T-helper 2 cell (primary cell): ENCODE measurements around the gene CRTAP.
"Not testable (repeated sequence)": the region's sequence is repeated elsewhere in the genome, so short reads cannot be mapped to it uniquely, and the experiment has no call there.

ENCODE experiments used
- DNase-seq, 5 experiments: peaks; one replicate each; pipeline versions ENCODE4 v3.0.0 to v3.0.0-alpha.2; 2012 to 2022

CRTAP gene

GRCh38 chr3:33099701-33100100 lies 14.1 kb upstream of the CRTAP start:
- no peak for DNase-seq

GRCh38 chr3:33100229-33100628 lies 13.6 kb upstream of the CRTAP start:
- DNase-seq: peak in 1 of 5 experiments; percentile 39

- DNase-seq: no peak
These were observed 10.8 kb upstream of the CRTAP start for GRCh38 chr3:33103034-33103433.

DNA sequence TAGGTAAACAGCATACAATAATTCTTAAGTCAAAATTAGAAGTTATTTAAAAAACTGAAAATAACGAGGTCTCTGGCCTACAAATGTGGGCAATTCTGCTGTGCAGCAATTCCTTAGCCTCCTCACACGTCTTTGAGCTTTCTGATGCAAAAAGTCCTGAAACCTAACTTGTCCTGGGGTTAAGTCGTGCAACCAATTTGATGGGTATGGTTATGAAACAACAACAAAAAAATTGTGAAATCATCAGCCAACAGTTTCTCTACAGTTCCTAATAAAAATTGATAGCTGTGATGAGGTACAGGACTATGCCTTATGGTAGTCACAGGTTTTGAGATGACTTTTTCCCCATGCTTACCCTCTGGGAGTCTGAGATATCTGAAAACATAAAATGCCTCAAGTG lies 10.3 kb upstream of the CRTAP start:
- DNase-seq: no peak

GRCh38 chr3:33104803-33105202 lies 9.0 kb upstream of the CRTAP start:
- DNase-seq: no peak

DNA sequence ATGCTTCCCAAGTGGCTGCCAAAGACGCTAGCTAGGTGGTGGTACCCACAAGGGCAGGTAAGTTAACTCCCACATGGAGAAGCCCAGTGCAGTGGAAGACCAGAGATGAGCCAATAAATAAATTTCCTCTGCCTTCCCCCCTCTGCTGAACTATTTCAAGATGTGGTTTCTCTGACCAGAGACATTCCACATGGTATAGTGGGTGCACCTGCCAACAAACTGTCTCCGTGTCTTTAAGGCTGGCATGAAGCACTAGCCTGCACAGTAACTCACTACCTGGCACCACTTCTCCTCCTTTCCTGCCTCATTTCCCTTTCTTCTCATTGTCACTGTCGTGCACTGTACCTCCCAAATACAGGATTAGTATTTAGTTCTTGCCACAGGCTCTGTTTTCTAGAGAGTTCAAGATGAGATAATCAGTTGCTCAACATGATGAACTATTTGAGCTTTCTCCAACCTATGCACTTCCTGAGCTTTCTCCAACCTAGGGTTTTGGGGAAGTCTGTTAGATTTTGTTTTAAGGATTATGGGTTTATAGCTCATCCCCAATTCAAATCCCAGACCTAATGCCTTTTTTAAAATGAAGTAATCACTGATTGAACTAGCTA lies 8.4 kb upstream of the CRTAP start:
- DNase-seq: no peak

DNA sequence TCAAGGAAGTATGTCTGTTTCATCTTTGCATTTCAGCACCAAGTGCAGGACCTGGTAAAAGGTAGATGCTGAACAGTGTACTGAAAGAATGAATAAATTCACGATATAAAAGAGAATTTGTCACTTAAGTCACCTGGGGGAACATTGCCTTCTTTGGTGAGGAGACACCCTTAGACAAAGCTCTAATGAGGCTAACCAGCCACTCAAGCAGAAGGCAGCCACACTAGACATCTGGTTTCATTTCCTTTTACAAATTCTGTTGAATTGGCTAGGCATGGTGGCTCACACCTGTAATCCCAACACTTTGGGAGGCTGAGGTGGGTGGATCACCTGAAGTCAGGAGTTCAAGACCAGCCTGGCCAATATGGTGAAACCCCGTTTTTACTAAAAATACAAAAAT lies 7.0 kb upstream of the CRTAP start:
- peak in 1 of 5 experiments; percentile 19 for DNase-seq

- DNase-seq: peak in 1 of 5 experiments; percentile 86
These were observed 2.2 kb upstream of the CRTAP start for GRCh38 chr3:33111581-33111980.

- no peak for DNase-seq
These were observed 809 bp downstream of the CRTAP start for GRCh38 chr3:33114622-33115023.

DNA sequence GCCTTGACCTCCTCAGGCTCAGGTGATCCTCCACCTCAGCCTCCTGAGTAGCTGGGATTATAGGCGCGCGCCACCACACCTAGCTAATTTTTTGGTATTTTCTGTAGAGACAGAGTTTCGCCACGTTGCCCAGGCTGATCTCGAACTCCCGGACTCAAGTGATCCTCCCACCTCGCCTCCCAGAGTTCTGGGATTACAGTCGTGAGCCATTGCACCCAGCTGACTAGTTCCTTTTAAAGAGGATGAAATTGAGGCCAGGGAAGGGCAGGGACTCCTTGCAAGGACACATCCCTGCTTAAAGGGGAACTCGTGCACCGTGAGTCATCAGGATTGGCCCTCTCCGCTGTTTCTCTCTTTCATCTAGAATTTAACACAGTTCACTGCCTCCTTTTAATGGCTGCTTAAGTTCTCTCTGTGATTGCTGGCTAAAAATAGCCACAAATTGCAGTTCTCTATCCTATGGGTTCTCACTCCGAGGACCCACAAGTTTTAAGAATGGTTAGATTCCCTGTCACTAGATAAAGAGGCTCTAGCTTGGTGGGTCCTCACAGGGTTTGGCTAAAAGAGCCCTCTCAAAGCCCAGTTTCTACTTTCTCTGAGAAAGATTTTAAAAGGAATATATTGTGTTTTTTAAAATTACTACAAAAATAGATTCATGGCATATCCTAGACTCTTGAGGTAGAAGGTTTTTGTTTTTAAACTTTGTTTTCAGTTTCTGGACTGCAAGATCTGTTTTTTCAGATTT lies 1.4 kb downstream of the CRTAP start:
- DNase-seq: no peak

- no peak for DNase-seq
These were observed 3.6 kb downstream of the CRTAP start for GRCh38 chr3:33117461-33117860.

DNA sequence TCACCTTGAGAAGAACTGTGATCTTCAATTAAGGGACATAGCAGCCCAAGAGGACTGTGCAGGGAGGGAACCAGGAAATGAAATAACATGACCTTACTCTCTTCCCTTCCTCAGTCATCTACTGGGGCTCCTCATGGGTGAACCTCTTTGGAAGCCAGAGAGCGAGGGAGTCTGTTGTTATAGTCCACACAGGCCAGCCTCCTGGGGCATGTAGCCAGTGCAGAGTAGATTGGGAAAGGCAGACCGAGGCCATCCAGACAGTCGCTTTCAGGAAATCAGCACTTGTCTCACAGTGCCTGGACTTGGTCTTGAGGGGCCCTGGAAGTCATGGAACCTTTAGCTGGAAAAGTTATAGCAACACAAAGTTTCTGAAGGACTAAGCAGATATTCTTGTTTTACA lies 6.1 kb downstream of the CRTAP start:
- DNase-seq: no peak

GRCh38 chr3:33122991-33123390 lies 9.2 kb downstream of the CRTAP start:
- DNase-seq: peak in 1 of 5 experiments; percentile 54

- DNase-seq: no peak
These were observed 10.8 kb downstream of the CRTAP start for GRCh38 chr3:33124638-33125037.

- DNase-seq: no peak
These were observed 12.0 kb downstream of the CRTAP start for GRCh38 chr3:33125840-33126239.

DNA sequence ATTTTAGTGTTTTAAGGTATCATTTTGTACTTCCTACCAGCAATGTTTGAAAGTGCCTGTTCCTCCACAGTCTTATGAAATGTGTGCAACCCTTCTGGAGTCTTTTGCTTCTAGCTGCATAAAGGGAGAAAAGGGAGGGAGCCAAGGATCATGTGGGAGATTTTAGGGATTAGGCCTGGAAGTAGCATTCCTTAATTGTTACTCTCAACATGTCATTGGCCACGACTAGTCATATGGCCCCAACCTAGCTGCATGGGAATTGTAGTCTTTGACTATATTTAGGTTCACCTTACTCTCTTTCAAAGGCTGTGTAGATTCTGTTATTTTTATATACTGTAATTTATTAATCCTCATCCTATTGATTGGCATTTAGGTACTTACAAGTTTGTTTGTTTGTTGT lies 14.9 kb downstream of the CRTAP start:
- no peak for DNase-seq

DNA sequence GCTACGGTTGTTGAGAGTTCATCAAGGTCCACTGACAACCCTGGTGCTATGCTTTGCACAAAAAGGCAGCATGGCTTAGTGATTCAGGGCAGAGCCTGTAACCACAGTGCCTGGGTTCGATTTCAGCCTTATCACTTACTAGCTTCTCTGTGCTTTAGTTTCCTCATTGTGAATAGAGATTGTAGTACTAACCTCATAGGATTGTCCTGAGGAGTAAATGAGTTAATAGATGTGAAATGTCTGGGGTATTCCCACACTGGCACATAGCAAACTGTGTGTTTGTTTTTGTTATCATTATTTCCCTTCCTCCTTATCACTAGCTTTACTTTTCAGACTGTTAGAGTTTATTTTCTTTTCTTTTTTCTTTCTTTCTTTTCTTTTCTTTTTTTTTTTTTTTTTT lies 16.3 kb downstream of the CRTAP start:
- no peak for DNase-seq

DNA sequence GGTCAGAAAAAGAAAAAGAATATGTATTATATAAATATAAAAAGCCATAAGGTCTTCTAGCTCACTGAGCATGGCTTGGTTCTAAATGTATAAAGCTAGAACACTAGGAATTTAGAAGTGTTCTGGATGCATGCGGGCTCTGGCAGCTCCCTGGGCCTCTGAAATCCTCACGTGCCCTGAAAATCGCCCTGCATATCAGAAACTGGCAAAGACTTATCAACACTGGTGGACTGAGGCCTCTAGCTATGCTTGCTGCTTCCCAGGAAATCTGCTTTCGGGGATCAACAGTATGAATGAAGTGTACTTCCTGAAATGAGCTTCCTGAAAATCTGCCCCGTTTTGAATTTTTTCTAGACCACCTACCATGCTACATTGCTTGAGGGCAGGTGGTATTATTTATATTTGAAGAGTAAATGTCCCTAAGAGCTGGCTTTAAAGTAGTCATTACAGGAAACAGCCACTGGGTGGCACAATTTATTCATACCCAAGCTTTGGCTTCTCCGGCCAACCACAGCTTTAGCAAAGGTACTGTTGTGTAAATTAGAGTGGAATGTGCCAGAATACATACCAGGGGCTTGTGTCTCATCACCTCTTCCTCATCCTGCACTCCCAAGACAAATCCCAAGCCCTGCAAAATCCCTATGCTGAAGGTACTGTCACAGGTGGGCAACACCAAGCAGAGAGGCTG lies 17.7 kb downstream of the CRTAP start:
- DNase-seq: peak in 1 of 5 experiments; percentile 62

DNA sequence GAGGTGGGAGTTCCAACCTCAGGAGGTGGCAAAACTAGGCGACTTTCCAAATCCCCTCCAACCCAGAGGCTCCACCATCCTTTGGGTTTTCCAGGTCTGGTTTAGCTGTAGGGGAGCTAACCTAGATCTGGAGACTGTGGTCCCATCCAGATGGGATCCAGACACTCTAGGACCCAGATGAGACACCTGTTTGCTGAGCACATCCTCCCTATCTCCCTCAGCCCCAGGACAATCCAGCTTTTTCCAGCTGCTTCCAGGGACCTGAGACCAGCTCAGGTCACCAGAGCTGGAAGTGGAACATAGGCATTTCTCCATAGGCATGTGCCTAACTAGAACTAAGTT lies 18.2 kb downstream of the CRTAP start:
- DNase-seq: no peak

DNA sequence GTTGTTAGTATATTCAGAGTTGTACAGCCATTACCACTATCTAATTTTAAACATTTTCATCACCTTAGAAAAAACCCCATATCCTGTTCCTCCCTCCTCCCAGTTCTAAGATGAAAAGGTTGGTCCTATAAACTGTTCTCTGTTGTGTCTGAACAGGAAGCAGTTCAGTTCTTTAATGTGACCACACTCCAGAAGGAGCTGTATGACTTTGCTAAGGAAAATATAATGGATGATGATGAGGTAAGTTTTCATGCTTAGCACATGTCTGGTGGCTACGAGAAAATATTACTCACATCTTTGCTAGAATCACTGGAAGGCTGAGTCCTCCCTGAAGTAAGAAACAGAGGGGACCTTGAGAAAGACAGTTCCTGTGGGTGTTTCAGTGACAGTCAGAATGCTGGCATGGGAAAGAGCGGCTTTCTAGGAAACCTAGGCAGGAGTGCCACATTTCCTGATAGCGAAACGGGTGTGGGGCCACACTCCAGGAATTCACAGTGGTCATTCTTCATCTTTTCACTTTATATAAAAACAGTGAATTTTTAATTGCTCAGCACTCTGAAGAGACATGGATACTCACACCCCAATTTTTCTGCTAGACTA lies 20.3 kb downstream of the CRTAP start:
- DNase-seq: no peak

GRCh38 chr3:33137691-33138090 lies 23.9 kb downstream of the CRTAP start:
- DNase-seq: no peak

DNA sequence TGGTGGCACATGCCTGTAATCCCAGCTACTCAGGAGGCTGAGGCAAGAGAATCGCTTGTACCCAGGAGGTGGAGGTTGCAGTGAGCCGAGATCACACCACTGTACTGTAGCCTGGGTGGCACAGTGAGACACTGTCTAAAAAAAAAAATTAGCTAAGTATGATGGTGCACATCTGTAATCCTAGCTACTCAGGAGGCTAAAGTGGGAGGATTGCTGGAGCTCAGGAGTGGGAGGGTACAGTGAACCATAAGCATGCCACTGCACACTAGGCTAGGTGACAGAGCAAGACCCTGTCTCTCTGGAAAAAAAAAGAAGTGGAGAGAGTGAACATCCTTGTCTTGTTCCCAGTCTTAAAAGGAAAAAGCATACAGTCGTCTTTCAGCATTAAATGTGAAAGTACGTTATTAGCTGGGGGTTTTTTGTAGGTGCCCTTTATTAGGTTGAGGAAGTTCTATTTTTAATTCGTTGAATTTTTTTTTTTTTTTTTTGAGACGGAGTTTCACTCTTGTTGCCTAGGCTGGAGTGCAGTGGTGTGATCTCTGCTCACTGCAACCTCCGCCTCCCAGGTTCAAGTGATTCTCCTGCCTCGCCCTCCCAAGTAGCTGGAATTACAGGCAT lies 25.3 kb downstream of the CRTAP start:
- not testable (repeated sequence) for DNase-seq

DNA sequence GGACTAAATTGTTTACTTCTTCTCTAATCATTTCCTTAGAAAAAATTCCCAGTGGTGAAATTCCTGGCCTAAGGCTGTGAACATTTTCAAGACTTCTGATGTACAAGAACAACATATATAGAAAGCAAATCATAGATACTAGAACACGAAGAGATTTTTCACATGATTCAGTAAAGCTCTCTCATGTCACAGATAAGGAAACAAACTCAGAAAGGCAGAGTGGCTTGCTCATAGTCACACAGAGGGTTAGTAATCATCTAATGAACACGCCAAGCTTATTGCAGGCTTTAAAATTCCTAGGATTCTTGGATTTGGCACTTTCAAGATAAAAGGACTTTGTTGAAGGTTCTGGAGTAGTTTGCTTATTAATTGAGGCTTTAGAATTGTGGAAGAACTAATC lies 26.2 kb downstream of the CRTAP start:
- DNase-seq: no peak
